Fibroblast of skin of back (primary cell): ENCODE data around the gene SLC7A9.
"Not testable (repeated sequence)": the region's sequence is repeated elsewhere in the genome, so short reads cannot be mapped to it uniquely, and the experiment has no call there.

Experiments used
- DNase-seq: peaks from one replicate; pipeline ENCODE4 v3.0.0-alpha.2; 2013

Gene SLC7A9

GRCh38 chr19:32881766-32882165 is 12.2 kb upstream of the SLC7A9 start:
- DNase-seq: no peak

- DNase-seq: no peak
Measured at GRCh38 chr19:32880622-32881021, 11.1 kb upstream of the SLC7A9 start.

- no peak for DNase-seq
Measured at GRCh38 chr19:32879741-32880140, 10.2 kb upstream of the SLC7A9 start.

DNA sequence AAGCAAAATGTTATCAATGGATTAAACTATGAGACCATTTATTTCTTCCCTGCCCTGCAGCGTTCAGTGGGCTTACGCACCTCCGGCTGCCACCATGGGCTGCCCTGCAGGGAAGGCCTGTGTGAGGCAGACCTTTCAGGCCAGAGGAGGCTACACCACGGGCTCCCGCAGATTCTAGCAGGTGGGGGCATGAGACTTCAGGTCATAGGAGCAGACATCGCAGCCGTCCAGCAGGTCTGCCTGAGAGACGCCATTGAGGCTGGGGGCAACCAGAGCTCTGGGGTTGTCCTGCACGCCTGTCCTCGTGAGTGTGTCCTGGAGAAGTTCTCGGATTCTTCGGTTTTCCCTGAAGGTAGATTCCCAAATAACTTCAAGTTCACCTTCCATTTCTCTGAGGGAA is 9.4 kb upstream of the SLC7A9 start:
- DNase-seq: no peak

DNA sequence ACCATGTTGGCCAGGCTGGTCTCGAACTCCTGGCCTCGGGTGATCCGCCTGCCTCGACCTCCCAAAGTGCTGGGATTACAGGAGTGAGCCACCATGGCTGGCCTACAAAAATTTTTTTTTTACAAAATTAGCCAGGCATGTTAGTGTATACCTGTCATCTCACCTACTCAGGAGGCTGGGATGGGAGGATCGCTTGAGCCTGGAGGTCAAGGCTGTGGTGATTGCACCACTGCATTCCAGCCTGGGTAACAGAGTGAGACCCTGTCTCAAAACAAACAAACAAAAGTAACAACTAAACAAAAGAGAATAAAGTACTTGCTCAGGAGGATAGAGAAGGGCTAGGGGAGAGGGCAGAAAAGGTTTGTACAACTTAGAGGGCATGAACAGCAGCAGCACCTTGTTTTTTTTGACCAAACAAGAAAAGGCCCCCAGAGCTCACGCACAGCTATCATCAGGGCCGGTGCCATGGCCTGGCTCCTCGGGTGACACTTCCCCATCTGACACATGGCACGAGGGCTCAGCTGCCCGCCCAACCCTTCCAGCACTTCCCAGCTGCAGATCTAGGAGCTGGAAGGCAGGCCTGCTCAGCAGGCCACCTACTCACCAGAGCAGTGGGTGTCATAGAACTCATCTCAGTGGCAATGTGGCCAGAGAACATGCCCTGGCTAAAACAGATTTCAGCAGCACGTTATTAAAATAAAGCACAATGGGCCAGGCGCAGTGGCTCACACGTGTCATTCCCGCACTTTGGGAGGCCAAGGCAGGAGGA is 8.6 kb upstream of the SLC7A9 start:
- no peak for DNase-seq

GRCh38 chr19:32877323-32877912 is 7.9 kb upstream of the SLC7A9 start:
- no peak for DNase-seq

DNA sequence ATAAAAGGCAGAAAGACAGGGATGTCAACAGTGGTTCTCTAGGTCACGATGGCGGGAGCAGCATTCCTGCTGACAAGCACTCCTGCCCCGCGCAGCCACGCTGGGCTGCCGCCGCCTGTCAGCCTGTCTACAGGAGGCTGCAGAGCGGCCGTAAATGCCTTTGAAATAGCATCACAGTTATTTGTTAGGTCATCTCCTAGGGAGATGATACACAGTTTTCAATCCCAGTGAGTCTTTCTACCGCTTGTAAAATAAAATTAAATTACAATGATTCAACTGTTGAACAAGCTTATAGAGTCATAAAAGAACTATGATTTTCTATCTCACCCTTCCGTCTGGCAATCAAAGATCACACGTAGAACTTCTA is 7.3 kb upstream of the SLC7A9 start:
- DNase-seq: peak; percentile 67

DNA sequence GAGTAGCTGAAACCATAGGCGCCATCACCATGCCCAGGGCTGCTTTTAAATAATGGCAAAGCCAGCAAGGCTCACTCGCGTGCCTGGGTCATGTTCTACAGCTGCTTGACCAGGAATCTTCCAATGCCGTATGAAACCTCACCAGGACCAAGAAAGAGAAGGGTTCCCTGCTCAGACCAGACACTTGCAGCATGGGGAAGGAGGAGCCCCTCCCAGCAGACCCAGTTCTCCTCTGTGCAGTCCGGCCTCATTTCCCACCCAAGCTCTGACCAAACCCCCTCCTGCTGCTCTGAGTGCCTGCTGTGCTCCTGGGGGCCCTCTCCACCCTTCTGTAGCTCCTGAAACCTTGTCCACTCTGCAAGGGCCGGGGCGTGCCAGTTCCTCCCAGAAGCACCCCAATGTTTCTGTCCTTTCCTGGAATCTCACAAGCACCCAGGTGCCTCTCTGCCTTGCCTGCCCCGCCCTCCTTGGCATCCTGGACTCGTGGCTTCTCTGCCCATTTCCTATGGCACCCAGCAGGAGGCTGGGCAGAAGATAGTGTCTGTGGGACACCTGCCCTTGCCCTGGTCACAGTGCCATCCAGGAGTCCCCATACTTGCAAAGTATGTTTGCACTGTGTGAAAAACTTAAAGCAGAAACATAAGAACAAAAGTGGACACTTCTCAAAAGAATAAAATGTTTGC is 6.8 kb upstream of the SLC7A9 start:
- no peak for DNase-seq

GRCh38 chr19:32875428-32875827 is 5.9 kb upstream of the SLC7A9 start:
- DNase-seq: no peak

DNA sequence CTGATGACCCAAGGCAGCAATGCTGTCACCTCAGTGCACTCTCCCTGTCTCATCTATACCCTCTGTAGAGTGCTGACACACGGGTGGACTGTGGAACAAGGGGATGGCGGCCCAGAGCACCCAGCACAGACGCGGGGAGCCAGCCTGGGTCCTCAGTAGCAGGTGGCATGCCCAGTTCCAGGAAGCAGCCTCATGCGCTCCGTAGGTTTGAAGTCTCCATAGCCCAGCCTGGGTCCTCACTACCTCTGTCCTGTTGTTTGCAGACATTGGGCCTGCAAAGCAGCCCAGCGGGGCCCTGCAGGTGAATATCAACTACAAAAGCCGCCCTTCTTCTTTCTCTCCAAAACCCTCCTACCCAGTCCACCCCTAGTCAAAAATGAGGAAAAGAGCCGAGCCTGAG is 5.0 kb upstream of the SLC7A9 start:
- DNase-seq: no peak

DNA sequence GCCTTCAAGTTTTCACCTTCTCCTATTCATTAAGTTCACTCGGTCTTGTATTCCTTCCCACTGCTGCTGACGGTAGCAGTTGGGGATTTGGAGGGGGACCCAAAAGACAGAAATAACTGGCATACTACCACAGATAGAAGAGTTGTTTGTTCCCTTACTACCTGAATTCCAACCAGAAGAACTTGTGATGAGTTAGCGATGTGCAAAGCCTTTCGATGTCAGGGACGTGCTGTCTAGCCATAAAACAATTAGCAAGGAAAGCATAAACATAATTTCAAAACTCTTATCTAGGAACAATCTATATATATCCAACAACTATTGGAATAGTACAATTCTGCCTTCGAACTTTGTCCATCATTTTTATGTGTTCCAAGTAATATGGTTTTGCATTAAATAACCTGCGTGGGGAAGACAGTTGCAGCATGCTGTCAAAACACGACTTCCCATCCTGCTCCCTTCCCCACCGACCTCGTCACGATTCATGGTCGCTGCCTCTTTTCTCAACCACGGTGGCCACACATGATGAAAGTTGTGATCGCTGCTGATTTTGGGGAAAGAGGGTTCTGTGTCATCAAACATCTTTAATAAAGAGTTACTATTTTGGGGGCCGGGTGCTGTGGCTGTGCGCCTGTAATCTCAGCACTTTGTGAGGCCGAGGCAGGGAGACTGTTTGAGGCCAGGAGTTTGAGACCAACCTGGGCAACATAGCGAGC is 3.8 kb upstream of the SLC7A9 start:
- DNase-seq: no peak

DNA sequence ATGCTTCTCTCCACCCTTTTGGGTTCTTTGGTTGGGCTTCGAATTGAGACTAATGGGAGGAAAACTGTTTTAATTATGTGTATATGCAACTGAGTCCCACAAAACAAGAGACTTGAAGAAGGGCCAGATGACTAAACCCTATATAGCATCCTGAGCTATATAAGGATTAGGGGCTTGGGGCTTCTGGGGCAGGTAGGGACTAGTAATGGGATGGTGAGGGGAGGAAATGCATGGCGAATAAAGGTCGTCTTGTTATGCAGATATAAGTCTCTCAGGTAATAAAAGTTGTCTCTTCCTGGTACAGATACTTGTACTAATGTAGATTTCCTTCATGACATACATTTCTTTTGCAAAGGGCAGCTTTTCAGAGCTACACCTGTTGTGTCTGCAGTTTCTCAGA is 2.8 kb upstream of the SLC7A9 start:
- DNase-seq: no peak

GRCh38 chr19:32870981-32871451 is 1.4 kb upstream of the SLC7A9 start:
- DNase-seq: no peak

GRCh38 chr19:32869966-32870573 is 503 bp upstream of the SLC7A9 start:
- DNase-seq: no peak

DNA sequence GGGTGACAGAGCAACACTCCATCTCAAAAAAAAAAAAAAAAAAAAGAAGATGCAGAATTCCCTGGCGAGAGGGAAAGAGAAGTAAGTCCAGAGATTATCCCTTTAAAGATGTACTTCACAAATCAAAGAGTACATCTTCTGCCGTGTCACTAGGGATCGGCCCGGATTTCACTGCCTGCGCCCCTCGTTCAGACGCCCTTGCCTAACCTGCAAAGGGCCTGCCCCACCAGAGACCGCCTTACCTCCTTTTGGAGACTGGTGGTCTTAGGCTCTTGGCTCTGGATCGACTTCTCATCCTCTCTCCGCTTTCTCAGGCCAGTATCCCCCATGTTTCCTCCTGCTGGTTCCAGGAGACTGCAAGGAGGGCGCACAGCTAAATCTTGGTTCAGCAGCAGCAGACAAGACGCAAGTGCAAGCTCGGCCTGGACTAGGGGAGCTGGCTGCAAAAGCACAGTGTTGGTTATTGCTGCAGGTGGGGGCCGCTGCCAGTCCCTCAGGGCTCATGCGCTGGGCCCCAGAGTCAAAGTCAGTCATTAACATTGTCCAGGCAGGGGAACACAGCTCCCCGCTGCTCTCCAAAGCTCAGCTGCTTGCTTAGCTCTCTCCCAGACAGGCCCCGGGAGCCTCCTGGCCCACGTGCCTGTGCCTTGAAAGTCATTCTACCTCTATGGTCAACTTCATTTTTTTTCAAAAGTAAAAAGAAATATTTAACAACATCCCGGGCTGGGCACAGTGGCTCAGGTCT is 1.2 kb downstream of the SLC7A9 start:
- no peak for DNase-seq

GRCh38 chr19:32867436-32867835 is 2.1 kb downstream of the SLC7A9 start:
- DNase-seq: not testable (repeated sequence)

GRCh38 chr19:32866564-32867265 is 2.9 kb downstream of the SLC7A9 start:
- DNase-seq: no peak

DNA sequence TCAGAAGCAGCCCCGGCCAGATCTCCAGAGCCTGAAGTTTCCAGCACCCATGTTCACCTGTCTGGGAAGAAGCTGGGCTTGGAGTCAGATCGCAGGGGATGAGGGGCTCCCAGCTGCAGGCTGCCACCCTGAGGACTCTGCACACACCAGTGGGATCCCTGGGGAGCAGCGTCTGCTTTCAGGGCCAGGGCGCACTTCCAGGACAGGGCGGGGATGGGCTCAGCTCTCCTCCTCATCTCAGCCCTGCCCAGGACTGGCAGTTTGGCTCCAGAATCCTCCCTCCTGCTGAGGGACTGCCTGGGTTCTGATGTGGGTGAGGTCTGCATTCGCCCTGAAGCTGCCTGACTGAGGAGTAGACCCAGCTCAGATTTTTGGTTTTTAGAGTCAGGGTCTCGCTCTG is 3.5 kb downstream of the SLC7A9 start:
- DNase-seq: no peak

DNA sequence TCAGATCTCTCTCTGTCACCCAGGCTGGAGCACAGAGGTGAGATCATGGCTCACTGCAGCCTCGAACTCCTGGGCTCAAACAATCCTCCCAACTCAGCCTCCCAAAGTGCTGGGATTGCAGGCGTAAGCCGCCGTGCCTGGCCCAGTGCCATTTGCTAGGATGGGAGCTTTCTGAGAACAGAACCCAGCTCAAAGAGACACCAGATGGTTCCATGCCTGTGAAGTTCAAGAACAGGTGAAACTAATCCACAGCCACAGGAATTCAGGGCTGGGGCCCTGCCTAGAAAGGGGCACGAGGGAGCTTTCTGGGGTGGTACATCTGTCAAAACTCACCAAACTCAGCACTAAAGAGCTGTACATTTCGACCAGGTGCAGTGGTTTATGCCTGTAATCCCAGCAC is 4.2 kb downstream of the SLC7A9 start:
- DNase-seq: no peak

DNA sequence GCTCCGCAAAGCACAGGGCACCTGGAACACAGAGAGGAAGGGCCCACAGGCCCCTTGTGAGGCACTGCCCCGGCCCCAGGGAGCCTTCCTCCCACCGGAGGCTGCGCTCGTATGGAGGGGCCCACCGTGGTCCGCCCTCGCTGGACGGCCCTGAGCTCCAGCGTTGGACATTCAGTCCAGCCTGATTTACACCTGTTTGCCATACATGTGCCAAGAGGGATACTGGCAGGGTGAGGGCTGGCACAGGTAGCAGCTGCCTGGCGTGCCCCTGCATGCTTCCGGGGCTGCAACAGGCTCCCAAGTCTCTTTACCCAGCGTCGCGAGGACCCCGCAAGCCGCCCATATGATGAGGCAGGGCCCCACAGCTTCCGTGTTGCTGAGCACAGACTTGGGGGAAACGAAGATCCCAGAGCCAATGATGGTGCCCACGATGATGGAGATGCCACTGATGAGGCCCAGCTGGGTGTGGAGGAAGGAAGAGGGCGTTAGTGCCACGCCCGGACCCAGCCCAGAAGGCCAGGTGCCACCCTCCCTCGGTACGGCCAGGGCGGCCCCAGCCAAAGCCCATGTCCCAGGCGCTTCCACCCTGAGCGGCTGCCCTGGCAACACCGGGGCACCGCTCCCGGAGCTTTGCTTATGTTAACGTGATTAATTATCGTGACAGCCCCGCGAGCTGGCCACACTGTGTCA is 5.1 kb downstream of the SLC7A9 start:
- no peak for DNase-seq

DNA sequence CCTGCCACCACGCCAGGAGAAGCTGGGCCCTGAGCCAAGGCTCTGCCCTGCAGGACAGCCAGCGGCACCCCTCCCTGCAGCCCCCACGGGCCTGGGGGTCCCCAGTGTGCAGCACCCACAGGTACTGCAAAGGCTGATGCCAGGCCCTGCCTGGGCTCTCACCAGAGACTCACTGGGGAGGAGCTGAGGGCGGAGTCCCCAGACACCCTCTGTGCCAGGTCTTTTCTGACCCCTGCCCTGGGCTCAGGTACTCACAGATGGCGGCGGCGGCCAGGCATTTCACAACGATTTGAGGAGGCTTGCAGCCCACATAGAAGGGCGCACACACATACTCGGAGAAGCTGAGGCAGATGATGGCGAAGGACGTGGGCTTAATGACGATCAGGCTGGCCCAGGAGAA is 5.7 kb downstream of the SLC7A9 start:
- no peak for DNase-seq
